T-helper 22 cell (primary cell): ENCODE data around the gene SLC8A3.

Source experiments
- DNase-seq: peaks from one replicate; pipeline ENCODE4 v3.0.0-alpha.2; 2020; ENCODE audit warnings: low read depth

Gene SLC8A3

GRCh38 chr14:70064136-70064865, 124.5 kb downstream of the SLC8A3 start:
- DNase-seq, result no peak

- no peak for DNase-seq
Observed at GRCh38 chr14:70061108-70061507, 127.6 kb downstream of the SLC8A3 start.

GRCh38 chr14:70059545-70059944, 129.2 kb downstream of the SLC8A3 start:
- DNase-seq, result no peak

GRCh38 chr14:70057519-70058136, 131.1 kb downstream of the SLC8A3 start:
- no peak for DNase-seq

GRCh38 chr14:70052990-70053389, 135.8 kb downstream of the SLC8A3 start:
- no peak for DNase-seq

- no peak for DNase-seq
Observed at GRCh38 chr14:70050136-70050535, 138.6 kb downstream of the SLC8A3 start.

- DNase-seq, result no peak
Observed at GRCh38 chr14:70049605-70050004, 139.1 kb downstream of the SLC8A3 start.

- no peak for DNase-seq
Observed at GRCh38 chr14:70048313-70048654, 140.5 kb downstream of the SLC8A3 start.

GRCh38 chr14:70047598-70048312, 141.0 kb downstream of the SLC8A3 start:
- no peak for DNase-seq

- DNase-seq, result no peak
Observed at GRCh38 chr14:70045844-70046535, 142.8 kb downstream of the SLC8A3 start.

GRCh38 chr14:70045310-70045709, 143.4 kb downstream of the SLC8A3 start:
- DNase-seq, result no peak

- no peak for DNase-seq
Observed at GRCh38 chr14:70043001-70043400, 145.8 kb downstream of the SLC8A3 start.

GRCh38 chr14:70036665-70037064, 152.1 kb downstream of the SLC8A3 start:
- no peak for DNase-seq

- no peak for DNase-seq
Observed at GRCh38 chr14:70034257-70034656, 154.5 kb downstream of the SLC8A3 start.

GRCh38 chr14:70033561-70033960, 155.2 kb downstream of the SLC8A3 start:
- no peak for DNase-seq

- no peak for DNase-seq
Observed at GRCh38 chr14:70033116-70033515, 155.6 kb downstream of the SLC8A3 start.

- no peak for DNase-seq
Observed at GRCh38 chr14:70032447-70032846, 156.3 kb downstream of the SLC8A3 start.

GRCh38 chr14:70032016-70032415, 156.7 kb downstream of the SLC8A3 start:
- no peak for DNase-seq

GRCh38 chr14:70029296-70030132, 159.2 kb downstream of the SLC8A3 start:
- DNase-seq, result no peak

- DNase-seq, result no peak
Observed at GRCh38 chr14:70027785-70028428, 160.8 kb downstream of the SLC8A3 start.

GRCh38 chr14:70023871-70024270, 164.9 kb downstream of the SLC8A3 start:
- no peak for DNase-seq
